ENCODE data around the gene DIO1.

The DIO1 gene

DNA sequence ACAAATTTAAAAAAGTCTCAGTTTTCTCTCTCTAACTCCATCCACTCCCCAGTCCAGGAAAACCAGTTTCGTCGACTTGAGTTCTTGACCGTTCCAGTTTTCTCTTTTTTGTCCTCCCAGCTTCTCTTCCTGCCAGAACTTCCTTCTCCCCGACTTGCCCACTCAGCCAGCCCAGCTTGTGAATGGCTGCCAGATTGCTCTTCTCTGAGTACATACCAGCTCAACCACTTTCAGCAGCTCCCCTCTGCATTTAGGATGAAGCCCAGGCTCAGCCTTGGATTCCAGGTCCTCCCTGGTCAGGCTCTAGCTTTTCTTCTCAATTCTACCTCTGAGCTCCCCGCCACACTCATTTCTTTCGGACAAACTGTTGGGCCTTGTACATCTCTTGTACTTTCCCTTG lies 1.4 kb downstream of the DIO1 start:
- DNase-seq = no peak

DNA sequence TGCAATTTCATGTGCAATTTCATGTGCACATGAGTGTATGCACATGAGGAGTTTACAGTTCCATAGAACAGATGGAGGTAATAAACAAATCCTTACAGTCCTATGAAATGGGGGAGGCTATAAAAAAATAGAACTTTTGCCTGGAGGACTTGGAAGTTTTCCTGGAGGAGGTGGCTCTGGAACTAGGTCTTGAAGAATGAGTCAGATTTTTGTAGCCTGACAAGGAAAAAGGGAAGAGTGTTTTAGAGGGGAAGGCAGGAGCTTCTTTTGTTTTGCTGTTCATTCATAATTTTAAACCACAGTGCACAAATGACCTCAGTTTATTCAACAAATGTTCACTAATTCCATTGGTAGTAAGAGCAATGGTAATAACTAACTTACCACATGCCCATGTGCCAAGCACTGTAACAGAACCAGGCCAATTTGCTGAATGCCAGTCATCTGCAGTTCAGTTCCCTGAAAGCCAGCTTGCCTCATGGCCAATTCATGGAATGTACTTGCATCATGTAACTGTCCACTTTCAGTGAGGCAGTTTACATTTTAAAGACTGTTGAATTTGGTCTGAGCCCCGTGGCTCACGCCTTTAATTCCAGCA lies 2.7 kb downstream of the DIO1 start:
- no peak for DNase-seq

GRCh38 chr1:53899206-53899628 lies 5.2 kb downstream of the DIO1 start:
- DNase-seq = no peak

DNA sequence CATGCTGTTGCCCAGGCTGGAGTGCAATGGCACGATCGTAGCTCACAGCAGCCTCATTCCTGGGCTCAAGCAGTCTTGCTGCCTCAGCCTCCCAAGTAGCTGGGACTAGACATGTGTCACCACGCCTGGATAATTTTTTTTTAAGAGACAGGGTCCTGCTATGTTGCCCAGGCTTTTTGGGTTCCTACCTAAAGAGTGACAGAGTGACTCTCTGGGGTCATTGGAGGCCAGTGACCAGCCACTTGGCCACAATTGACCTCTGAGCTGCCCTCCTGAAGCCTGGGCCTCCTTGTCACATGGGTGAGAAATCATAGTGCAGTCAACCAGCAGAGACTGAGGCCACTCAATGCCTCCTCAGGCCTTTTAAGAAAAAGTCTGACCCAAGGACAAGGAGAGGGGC lies 5.7 kb downstream of the DIO1 start:
- no peak for DNase-seq

- no peak for DNase-seq
These were observed 8.5 kb downstream of the DIO1 start for GRCh38 chr1:53902235-53903138.

GRCh38 chr1:53905509-53905908 lies 11.5 kb downstream of the DIO1 start:
- no peak for DNase-seq

DNA sequence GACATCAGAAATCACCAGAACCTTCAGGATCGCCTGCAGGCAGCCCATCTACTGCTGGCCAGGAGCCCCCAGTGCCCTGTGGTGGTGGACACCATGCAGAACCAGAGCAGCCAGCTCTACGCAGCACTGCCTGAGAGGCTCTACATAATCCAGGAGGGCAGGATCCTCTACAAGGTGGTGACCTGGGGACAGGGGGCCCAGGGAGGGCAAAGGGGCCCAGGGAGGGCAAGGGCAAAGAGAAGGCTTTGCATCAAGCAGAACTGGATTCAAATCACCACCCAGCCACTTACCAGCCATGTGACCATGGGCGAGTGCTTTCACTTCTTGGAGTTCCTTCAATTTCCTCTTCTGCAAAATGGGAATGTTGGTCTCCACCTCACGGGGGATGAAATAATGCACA lies 12.1 kb downstream of the DIO1 start:
- no peak for DNase-seq

DNA sequence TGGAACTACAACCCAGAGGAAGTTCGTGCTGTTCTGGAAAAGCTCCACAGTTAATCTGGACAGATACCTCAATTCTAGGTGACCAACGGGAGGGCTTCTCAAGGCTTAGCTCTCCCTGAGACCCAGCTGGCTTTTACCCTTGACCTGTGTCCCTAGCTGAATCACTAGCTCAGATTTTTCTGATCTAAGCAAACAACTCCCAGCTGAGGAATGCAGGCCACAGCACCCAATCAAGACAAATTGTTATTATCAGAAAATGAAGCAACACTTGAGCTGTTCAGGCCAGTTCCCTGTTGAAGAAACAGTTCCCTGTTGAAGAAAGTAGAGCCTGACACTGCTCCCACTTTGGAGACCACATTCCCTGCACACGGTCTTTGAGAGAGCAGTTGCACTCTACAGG lies 16.0 kb downstream of the DIO1 start:
- DNase-seq = no peak

DNA sequence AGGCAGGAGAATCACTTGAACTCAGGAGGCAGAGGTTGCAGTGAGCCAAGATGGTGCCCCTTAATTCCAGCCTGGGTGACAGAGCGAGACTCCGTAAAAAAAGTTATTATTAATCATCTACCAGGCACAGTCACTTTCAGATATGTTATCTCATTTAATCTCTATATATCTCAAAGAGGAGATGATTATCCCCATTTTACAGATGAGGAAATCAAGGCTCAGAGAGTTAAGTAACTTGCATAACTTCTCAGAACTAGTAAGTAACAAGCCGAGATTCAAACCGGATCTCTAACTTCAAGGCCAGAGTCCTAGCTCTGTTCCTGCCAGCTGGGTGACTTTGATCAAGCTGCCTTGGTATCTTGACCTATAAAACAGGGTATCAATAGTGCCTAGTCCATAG lies 17.5 kb downstream of the DIO1 start:
- no peak for DNase-seq

DNA sequence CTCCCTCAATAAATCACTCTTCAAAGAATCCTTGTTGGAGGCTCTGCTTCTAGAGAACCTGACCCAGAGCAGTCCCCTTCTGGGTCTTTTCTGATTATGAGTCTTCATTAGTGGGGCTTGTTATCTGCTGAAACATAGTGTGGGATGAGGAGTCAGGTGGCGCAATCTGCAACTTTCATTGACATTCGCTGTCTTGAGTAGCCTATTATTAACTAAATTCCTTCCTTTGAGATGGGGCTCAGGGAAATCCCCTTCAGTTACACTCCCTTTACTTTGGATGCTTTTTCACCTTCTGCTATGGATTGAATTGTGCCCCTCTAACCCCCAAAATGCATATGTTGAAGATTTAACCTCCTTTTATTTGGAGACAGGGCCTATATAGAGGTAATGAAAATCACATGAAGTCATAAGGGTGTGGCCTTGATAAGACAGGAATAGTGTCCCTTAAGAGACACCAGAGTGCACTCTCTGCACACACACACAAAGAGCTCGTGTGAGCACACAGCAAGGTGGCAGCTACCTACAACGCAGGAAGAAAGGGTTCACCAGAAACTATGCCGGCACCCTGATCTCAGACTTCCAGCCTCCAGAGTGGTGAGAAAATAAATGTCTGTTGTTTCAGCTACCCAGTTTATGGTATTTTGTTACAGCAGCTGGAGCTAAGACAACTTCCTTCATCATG lies 19.5 kb downstream of the DIO1 start:
- DNase-seq = no peak

GRCh38 chr1:53918343-53918742 lies 24.4 kb downstream of the DIO1 start:
- DNase-seq = no peak

GRCh38 chr1:53919675-53920066 lies 25.7 kb downstream of the DIO1 start:
- no peak for DNase-seq

- no peak for DNase-seq
These were observed 33.4 kb downstream of the DIO1 start for GRCh38 chr1:53927376-53927881.

GRCh38 chr1:53929246-53929960 lies 35.4 kb downstream of the DIO1 start:
- DNase-seq = no peak

GRCh38 chr1:53930932-53931331 lies 36.9 kb downstream of the DIO1 start:
- no peak for DNase-seq

- DNase-seq = no peak
These were observed 37.5 kb downstream of the DIO1 start for GRCh38 chr1:53931523-53931922.

DNA sequence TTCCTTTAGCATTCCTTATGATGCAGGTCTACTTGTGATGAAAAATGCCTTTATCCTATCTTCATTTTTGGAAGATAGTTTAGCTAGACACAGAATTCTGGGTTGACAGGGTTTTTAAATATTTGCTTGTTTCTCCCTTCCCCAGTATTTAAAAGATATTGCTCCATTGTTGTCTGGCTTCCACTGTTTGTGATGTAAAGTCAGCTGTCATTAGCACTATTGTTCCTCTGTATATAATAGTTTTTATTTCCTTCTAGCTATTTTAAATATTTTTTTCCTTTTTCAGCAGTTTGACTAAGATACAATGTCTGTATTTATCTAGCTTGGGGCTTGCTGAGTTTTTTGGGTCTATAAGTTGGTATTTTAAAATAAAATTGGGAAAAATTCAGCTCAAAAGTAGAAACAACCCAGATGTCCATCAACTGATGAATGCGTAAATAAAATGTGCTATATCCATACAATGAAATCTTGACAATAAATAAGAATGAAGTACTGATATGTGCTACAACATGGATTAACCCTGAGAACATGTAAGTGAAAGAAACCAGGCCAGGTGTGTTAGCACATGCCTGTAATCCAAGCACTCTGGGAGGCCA lies 40.3 kb downstream of the DIO1 start:
- no peak for DNase-seq

DNA sequence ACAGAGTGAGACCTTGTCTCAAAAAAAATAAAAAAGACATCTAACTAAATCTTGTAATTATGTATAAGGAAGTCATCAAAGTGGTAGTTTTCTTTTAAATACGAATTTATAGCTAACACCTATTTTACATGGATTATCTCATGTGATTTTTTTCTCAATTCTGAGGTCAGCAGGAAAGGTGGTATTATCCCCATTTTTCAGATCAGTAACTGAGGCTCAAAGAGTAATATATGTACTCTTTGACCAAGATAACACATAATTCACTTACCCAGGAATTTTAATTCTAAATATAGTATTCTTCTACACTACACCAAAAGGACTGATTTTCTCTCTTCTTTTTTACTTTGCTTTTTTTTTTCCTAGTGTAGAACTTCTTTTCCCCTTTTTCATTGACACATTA lies 42.4 kb downstream of the DIO1 start:
- DNase-seq = no peak

GRCh38 chr1:53938136-53938830 lies 44.3 kb downstream of the DIO1 start:
- DNase-seq = no peak

GRCh38 chr1:53942127-53942957 lies 48.4 kb downstream of the DIO1 start:
- DNase-seq = no peak

DNA sequence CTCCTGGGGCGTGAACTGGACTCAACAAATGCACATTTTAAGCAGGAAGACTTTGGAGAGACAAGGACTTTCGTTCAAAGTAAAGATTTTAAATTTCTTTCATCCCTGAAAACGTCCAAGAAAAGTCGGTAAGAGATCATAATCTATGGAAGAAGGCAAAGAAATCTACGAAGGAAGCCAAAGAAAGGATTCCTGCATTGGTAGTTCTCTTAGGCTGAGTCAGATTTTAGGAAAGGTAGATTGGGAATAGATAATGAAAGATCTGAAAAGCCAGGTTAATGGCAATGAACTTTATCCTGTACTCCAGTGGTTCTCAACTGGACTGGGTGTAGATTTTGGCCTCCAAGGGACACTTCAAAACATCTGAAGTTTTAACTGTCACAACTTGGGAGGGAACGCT lies 49.1 kb downstream of the DIO1 start:
- no peak for DNase-seq
